Activated CD4-positive, CD25-positive, alpha-beta regulatory T cell (primary cell): ENCODE measurements around the gene ANKMY2.
A peak's percentile ranks its signal among the peaks of the same experiment; 100 is the strongest.
"Not testable (repeated sequence)": the region's sequence is repeated elsewhere in the genome, so short reads cannot be mapped to it uniquely, and the experiment has no call there.

Experiments used
- DNase-seq, 4 experiments: peaks; one replicate each; lab custom pipeline; 2025; lab: John Stamatoyannopoulos, UW

ANKMY2 gene

DNA sequence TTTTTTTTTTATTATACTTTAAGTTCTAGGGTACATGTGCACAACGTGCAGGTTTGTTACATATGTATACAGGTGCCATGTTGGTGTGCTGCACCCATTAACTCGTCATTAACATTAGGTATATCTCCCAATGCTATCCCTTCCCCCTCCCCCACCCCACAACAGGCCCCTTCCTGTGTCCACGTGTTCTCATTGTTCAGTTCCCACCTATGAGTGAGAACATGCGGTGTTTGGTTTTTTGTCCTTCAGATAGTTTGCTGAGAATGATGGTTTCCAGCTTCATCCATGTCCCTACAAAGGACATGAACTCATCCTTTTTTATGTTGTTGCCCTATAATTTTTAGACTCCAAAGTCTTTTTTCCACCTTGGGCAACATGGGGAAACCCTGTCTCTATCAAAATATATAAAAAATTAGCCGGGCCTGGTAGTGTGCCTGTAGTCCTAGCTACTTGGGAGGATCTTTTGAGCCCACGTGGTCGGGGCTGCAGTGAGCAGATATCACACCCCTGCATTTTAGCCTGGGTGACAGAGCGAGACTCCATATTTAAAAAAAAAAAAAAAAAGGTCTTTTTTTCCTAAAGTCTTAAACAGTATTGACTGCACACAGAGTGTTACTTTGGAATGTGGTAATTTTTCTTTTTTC lies 14.4 kb upstream of the ANKMY2 start:
- not testable (repeated sequence) for DNase-seq

- no peak for DNase-seq
Measured at GRCh38 chr7:16657656-16658279, 12.2 kb upstream of the ANKMY2 start.

- DNase-seq = no peak
Measured at GRCh38 chr7:16656141-16656540, 10.6 kb upstream of the ANKMY2 start.

DNA sequence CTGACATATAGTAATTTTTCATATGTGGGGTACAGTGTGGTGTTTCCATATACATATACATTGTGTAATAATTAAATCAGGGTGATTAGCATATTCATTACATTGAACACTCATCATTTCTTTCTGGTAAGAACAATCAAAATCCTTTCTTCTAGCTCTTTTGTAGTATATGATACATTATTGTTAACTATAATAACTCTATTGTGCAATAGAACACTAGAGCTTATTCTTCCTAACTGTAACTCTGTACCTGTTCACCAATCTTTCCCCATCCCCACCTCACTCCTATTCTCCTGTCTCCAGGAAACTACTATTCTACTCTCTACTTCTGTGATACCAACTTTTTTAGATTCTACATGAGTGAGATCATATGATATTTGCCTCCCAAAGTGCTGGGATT lies 9.8 kb upstream of the ANKMY2 start:
- DNase-seq = no peak

DNA sequence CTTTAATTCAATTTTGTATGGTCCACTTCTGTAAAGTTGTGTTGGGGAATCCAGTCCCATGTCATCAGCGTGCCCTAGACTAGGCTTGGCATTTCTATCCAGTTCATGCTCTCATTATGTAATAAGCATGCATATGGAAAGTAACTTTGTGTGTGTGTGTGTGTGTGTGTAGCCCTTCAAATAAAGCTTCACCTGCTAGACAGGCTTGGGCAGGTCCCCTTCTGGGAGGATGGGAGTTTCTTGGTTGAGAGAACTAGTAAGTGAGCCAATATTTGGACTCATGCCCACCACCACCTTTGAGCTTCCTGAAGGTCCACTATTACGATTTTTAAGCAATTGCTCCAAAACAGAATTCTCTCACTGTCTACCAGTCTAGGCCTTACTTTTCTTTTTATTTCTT lies 7.3 kb upstream of the ANKMY2 start:
- no peak for DNase-seq

DNA sequence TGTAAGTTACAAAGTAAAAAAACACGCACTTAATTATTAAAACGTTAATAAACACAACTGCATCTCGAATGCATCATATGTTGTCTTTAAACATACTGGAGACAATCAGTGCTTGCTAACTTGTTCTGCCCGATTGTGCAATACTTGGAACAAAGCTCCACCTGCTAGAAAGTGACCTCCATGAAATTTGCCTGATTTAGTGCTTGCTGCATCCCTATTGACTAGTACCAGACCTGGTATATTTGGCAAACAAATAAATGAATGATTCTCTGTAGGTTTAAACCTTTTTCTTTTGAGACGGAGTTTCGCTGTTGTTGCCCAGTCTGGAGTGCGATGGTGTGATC lies 6.7 kb upstream of the ANKMY2 start:
- DNase-seq = no peak

DNA sequence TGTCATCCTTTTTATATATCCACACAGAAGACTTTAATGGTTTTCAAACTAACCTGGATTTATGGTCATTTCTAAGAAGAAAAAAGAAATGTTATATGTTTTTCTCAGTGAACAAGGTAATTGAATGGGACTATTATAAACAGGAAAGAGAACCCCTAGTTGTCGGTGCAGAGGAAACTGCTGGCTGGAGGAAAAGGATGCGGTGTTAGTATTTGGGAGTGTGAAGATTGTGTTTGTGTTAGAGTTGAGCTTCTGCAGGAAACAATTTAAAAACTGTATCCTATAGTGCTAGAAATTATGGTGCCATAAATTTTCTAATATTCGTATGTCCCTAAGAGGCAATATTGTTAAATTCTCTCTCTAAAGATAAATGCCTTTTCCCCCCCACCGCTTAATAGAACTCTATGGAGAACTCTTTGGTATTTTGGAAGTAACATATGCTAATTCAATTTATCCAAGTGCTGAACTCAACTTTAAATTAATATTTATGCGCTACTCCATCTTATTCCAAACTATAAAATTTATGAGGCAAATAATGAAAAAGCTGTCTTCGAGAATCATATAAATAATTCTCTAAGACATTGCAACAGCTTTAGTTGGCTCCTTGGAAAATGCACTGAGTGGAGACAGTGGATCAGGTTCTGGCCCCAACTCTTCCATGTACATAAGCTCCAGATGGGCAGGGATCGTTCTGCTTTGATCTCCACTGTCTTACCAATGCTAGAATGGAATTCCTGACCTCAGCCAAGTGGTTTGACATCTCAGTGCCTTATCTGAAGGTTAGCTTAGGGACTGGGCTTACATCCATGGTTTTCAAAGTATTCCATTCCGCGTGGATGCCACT lies 6.1 kb upstream of the ANKMY2 start:
- DNase-seq = no peak

GRCh38 chr7:16650266-16650665 lies 4.7 kb upstream of the ANKMY2 start:
- no peak for DNase-seq

- DNase-seq = no peak
Measured at GRCh38 chr7:16649196-16649595, 3.6 kb upstream of the ANKMY2 start.

GRCh38 chr7:16648551-16648950 lies 3.0 kb upstream of the ANKMY2 start:
- no peak for DNase-seq

DNA sequence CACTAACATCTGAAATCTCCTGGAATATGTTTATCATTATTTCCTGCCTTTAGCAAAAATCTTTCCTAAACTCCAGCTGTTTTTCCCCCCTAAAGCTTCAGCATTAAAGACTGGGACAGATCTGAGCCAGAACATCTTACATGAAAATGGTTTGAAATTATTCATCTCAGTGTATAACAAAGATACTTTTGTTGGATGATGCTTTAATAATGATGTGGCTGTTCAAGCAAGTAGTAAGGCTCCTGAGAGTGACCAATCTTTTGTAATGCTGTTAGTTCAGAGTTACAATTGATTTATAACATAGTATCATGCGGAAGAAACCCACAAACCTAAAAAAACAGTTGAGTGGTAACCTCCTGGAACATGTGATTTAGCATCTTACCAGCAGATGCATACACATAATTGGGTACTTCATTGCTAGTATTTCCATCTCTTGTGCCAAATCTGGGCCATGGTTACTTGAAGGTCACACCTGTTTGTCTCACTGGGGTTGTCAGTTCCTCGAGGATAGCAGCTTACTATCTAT lies 1.9 kb upstream of the ANKMY2 start:
- no peak for DNase-seq

- DNase-seq = peak in 2 of 4 experiments; percentile 16 to 22
Measured at GRCh38 chr7:16646472-16647072, 1.0 kb upstream of the ANKMY2 start.

GRCh38 chr7:16644636-16645592 lies 640 bp downstream of the ANKMY2 start:
- DNase-seq = peak; percentile 18 to 32 (median 26)

DNA sequence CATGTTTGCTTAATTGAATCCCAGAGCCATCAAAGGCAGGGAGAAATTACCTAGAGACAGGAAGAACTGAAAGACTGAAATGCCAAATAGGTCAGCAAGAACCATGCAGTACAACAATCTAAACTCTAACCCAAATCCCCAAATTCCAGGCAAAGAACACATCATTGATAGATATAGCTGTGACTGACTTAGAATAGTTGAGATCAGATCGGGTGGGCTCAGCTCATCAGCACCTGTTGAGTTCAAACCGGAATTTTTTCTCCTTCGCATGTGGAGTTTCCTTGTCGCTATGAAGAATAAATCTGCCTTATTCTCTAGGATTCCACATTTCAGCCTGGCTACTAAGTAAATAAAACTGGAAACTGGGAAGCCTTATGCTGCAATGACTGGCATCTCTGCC lies 1.4 kb downstream of the ANKMY2 start:
- DNase-seq = no peak

DNA sequence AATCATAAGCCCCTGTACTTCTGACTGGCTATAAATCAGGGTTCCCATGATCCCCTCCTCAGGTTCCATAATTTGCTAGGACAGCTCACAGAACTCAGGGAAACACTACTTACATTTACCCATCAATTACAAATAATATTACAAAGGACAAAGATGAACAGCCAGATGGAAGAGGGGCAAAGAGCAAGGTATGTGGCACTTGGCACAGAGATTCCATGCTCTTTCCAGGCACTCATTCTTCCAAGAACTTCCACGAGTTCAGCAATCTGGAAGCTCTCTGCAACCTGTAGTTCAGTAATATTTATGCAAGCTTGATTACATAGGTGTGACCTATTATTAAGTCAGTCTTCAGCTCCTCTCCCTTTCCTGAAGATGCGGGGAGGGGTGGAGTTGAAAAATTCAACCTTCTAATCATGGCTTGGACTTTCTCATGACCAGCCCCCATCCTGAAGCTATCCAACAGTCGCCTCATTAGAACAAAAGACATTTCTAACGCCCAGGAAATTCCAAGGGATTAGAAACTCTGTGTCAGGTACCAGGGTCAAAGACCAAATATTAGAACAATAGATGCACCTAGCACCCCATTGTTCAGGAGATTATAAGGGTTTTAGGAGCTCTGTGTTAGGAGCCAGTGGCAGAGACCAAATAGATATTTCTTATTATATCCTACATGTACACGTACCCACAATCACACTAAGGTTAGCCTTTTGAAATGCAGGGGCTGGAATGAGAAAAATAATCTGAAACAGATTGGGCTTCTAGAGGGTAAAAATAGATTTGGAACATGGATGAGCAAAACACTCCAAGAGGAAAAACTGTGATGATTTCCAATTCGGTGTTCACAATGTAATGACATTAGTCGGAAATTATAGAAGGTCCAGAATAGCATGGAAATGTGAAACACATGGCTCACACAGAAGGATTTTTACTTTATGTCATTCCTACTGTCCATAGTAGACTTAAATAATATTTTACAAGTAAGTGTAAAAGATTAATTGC lies 7.0 kb downstream of the ANKMY2 start:
- DNase-seq = no peak

DNA sequence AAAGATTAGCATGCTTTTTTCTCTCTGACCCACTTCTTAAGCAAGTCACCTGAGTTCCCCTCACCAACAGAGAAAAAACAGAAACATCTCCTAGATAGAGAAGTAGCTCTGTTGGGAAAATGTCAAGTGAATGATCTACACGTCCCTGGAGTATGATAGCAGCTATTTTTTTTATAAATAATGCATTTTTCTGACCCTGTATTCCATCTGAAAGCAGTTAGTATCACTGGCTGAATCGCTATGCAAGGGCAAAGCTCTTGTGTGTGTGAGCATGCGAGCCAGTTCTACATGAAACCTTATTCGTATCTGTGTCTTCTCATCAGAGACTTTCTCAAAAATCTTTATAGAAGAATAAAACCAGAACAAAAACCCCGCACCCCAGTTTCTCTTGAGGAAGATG lies 8.2 kb downstream of the ANKMY2 start:
- no peak for DNase-seq

DNA sequence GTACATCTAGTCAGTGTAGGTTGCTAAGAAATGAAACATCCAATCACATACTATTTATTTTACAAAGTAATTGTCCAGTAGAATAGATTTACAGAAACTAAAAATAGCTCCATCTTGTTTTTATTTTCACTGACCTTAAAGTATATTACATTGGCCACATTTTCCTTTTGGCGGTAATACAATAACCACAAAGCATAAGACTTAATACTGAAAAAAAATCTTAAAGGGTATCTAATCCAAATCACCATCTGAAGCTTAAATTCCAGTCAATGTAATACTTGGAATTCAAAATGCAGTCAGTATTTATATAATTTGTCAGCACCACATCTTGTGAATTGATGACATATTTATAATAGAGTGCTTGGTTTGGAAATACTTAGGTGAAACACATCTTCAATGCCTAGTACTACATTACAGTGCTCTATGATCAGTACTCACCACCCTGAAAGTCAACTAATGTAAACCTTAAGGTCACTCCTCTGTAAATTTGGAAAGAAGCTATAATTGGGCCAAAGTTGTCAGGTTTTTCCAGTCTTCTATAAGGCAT lies 8.9 kb downstream of the ANKMY2 start:
- no peak for DNase-seq

- DNase-seq = no peak
Measured at GRCh38 chr7:16634271-16634738, 11.2 kb downstream of the ANKMY2 start.

GRCh38 chr7:16630654-16631053 lies 14.9 kb downstream of the ANKMY2 start:
- no peak for DNase-seq

DNA sequence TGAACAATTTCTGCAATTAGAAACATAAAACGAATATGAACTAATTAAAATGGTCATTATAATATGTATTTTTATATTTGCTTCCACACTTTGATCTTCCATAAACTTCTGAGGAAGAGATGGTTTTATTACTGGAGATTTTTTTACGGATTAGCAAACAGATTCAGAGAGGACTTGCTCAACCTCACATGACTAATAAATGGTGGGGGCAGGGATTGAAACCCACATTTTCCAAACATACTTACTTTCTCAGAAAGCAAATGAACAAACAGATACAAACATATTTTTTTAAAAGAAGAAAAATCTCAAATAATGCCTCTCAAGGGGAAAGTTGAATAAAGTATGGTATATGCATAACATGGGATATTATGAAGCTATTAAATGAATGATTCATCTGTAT lies 18.3 kb downstream of the ANKMY2 start:
- no peak for DNase-seq
